SK-N-SH (cell line): ENCODE data around the gene ASH1L.

ENCODE experiments used
- CHD2 ChIP-seq: fragments of 150-350 bp; IDR thresholded peaks from 2 replicates; pipeline ENCODE4 v1.6.1; 2018; ENCODE audit warnings: low read length; ENCODE audit not compliant: partially characterized antibody
- GATA2 ChIP-seq: sonication (generic); formaldehyde crosslinking; IDR thresholded peaks from 2 replicates; pipeline ENCODE4 v1.5.0; 2020; ENCODE audit warnings: mild to moderate bottlenecking, missing genetic modification reagents
- RAD21 ChIP-seq: IDR thresholded peaks from 2 replicates; pipeline ENCODE4 v1.6.1; 2012; ENCODE audit warnings: mild to moderate bottlenecking, low read length
- TF ChIP-seq, protein P1 (sequence below): fragments of 200-600 bp; sonication (generic); IDR thresholded peaks from 2 replicates; pipeline ENCODE4 v1.6.1; 2017; ENCODE audit warnings: antibody characterized with exemption, mild to moderate bottlenecking, moderate library complexity
- TF ChIP-seq, protein P2 (sequence below): IDR thresholded peaks from 2 replicates; pipeline ENCODE4 v1.4.0; 2012; ENCODE audit warnings: low read depth
- TF ChIP-seq, protein P3 (sequence below): fragments of 150-350 bp; IDR thresholded peaks from 2 replicates; pipeline ENCODE4 v1.6.1; 2016; ENCODE audit warnings: mild to moderate bottlenecking, low read depth, low read length

DNA sequence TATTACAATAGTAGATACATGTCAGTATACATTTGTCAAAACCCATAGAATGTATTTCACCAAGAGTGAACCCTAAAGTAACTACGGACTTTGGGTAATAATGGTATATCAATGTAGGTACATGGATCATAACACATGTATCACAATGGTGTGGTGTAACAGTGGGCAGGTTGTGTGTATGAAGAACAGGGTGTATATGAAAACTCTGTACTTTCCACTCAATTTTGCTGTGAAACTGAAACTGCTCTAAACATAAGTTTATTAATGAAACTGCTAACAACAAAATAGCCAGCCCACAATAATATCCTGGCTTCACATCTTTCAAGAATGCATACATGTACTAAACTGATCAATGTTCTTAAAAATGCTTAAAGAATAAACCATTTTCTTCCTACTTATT is 151.7 kb downstream of the ASH1L start:
- TF ChIP-seq, protein P1, sequence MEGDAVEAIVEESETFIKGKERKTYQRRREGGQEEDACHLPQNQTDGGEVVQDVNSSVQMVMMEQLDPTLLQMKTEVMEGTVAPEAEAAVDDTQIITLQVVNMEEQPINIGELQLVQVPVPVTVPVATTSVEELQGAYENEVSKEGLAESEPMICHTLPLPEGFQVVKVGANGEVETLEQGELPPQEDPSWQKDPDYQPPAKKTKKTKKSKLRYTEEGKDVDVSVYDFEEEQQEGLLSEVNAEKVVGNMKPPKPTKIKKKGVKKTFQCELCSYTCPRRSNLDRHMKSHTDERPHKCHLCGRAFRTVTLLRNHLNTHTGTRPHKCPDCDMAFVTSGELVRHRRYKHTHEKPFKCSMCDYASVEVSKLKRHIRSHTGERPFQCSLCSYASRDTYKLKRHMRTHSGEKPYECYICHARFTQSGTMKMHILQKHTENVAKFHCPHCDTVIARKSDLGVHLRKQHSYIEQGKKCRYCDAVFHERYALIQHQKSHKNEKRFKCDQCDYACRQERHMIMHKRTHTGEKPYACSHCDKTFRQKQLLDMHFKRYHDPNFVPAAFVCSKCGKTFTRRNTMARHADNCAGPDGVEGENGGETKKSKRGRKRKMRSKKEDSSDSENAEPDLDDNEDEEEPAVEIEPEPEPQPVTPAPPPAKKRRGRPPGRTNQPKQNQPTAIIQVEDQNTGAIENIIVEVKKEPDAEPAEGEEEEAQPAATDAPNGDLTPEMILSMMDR: no peak
- TF ChIP-seq, protein P2, sequence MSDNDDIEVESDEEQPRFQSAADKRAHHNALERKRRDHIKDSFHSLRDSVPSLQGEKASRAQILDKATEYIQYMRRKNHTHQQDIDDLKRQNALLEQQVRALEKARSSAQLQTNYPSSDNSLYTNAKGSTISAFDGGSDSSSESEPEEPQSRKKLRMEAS: no peak
- TF ChIP-seq GATA2 (CRISPR knock-in tag) (no peak), CHD2 (no peak), RAD21 (no peak)
- TF ChIP-seq, protein P3, sequence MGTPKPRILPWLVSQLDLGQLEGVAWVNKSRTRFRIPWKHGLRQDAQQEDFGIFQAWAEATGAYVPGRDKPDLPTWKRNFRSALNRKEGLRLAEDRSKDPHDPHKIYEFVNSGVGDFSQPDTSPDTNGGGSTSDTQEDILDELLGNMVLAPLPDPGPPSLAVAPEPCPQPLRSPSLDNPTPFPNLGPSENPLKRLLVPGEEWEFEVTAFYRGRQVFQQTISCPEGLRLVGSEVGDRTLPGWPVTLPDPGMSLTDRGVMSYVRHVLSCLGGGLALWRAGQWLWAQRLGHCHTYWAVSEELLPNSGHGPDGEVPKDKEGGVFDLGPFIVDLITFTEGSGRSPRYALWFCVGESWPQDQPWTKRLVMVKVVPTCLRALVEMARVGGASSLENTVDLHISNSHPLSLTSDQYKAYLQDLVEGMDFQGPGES: no peak
